Measurements from ENCODE around the gene DENND1A.

DNA sequence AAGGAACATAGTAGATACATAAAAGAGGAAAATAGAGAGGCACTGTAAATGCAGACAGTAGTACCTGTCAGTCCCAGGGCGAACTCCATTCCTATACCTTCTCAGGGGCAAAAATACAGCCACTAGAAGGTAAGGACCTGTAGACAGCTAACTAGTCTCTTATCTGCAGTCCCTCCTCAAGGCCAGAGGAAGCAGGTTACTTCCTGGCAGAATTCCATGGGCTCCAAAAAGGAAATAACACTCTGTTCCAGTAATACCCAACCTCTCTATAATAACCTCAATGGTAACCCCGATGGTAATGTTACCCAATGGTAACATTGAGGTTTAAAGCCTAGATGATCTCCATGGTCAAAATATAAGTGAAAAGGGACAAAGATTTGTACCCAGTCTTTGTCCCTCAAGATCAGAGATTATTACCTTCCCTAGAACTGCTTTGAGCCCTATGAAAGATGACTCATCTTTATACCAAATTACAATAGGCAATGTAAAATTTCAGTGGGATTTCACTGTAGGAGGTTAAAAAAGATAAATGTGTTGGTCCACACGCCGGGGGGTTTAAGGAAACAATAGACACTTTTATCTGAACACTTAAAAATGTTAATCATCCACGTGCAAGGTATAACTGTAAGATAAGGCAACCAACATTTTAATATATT lies 113.0 kb downstream of the DENND1A start:
- TF ChIP-seq, protein P1, sequence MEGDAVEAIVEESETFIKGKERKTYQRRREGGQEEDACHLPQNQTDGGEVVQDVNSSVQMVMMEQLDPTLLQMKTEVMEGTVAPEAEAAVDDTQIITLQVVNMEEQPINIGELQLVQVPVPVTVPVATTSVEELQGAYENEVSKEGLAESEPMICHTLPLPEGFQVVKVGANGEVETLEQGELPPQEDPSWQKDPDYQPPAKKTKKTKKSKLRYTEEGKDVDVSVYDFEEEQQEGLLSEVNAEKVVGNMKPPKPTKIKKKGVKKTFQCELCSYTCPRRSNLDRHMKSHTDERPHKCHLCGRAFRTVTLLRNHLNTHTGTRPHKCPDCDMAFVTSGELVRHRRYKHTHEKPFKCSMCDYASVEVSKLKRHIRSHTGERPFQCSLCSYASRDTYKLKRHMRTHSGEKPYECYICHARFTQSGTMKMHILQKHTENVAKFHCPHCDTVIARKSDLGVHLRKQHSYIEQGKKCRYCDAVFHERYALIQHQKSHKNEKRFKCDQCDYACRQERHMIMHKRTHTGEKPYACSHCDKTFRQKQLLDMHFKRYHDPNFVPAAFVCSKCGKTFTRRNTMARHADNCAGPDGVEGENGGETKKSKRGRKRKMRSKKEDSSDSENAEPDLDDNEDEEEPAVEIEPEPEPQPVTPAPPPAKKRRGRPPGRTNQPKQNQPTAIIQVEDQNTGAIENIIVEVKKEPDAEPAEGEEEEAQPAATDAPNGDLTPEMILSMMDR (IDR thresholded peaks at IDR 0.05) = no peak
- TF ChIP-seq POLR2A (IDR thresholded peaks at IDR 0.05) = no peak
- TF ChIP-seq POLR2AphosphoS5 (IDR thresholded peaks at IDR 0.05) = no peak
